ENCODE measurements around the gene EFCAB6.

Gene EFCAB6

DNA sequence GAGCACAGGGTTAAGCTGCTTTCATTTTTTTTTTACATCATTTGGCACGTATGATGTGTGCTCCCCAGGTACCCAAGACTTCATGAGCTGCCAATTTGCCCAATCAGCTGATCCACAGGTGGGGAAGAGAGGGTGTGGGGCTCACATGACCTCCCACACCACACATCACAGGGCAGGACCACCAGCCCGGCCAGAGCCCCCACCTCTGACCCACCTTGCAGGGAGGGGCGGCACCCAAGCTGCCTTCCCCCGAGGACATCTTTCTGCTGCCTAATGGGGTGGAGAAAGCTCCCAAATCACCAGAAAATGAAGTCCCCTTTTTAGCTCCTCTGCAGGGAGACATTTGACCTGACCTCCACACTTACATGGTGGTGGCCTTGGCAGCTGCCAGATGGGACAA, 280.5 kb downstream of the EFCAB6 start:
- no peak for TF ChIP-seq CTCF (IDR thresholded peaks at IDR 0.05; ENCODE audit: insufficient read depth, low read length, missing control alignments)
- no peak for DNase-seq (ENCODE audit: low read depth, low spot score)
- no peak overlapping the region for H3K4me3 ChIP-seq (ENCODE audit: low read depth, low read length)
- POLR2A ChIA-PET = no interaction called here
- CTCF ChIA-PET = no interaction called here

DNA sequence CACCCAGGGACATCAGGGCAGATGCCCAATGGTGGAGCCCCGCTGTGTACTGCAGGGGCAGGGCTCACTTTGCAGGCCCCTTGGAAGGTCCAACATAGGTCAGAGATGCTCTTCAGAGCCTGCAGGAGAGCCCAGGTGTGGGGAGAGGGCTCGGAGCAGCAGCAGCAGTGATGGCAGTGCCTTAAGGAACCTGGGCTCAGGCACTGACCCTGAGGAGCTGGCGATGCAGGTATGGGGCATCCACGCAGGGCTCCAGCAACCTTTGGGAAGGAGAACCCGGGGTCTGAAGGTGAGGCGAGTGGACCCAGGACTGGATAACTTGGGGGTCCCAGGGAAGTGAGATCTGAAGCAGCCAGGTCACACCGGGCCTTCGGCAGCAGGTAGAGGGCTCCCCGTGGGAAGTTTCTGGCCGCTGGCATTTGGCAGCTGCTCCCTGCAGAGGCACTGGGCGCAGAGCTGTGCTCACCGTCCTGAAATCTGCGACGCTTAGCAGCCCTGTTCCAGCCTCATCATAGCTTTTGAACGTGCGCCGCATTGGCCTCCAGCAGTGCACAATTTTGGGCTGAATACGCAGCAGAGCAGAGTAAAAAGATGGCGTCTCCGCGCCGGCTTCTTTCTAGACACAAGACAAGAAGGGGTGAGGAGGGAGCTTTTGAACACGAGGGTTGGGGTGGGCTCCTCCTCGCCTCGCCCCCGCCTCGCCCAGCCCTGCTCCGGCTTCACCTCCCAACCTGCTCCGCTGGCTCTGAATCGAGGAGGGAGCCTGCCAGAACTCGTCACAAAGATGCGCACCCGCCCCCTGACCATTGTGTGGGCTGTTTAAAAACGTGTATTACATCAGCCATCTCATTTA, 281.5 kb downstream of the EFCAB6 start:
- POLR2A ChIA-PET = no interaction called here

GRCh38 chr22:43529934-43530333, 282.2 kb downstream of the EFCAB6 start:
- CTCF ChIA-PET = no interaction called here
- no peak for DNase-seq (ENCODE audit: low read depth, low spot score)
- POLR2A ChIA-PET = no interaction called here
- no peak for TF ChIP-seq CTCF (IDR thresholded peaks at IDR 0.05; ENCODE audit: insufficient read depth, low read length, missing control alignments)
- H3K4me3 ChIP-seq (ENCODE audit: low read depth, low read length) = no peak overlapping the region

More for the DNA sequence above, 281.5 kb downstream of the EFCAB6 start:
- CTCF ChIA-PET = no interaction called here
- H3K4me3 ChIP-seq (ENCODE audit: low read depth, low read length) = no peak overlapping the region
- TF ChIP-seq CTCF (IDR thresholded peaks at IDR 0.05; ENCODE audit: insufficient read depth, low read length, missing control alignments) = no peak
- no peak for DNase-seq (ENCODE audit: low read depth, low spot score)

GRCh38 chr22:43529461-43529860, 282.6 kb downstream of the EFCAB6 start:
- CTCF ChIA-PET = no interaction called here
- TF ChIP-seq CTCF (IDR thresholded peaks at IDR 0.05; ENCODE audit: insufficient read depth, low read length, missing control alignments) = no peak
- POLR2A ChIA-PET = no interaction called here

DNA sequence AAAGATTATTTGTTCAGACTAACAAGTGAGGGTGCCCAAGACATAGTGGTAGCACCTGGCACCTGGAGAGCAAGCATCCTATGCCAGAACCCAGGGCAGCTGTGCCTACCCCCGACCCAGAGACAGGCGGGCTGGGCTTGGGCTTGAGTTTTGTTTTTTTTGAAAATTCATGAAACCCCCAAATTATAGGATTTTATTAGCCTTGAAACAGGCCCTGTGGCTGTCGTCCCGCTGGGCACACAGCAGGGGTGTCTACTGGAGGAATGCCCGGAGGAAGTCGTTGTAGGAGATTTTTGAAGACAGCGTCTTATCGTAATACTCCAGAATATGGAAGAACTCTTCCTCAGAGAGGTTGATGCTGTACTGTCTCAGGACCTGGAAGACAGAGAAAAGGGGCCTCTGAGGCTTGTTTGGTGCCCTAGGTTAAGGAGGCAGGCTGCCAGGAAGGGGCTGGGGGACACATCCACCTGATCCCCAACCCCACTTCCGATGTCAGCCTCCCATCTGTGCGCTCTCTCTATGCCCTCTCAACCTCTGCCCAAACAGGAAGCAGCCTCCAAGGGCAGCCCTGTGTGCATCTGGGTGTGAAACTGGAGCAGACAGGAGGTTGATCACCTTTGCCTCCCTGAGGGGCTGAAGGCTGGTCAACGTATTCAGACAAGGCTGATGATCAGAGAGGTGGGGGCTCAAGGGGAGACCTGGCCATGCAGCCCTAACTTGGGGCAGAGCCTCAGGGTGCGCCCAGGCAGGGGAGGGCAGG, 283.3 kb downstream of the EFCAB6 start:
- no peak for TF ChIP-seq CTCF (IDR thresholded peaks at IDR 0.05; ENCODE audit: insufficient read depth, low read length, missing control alignments)
- H3K4me3 ChIP-seq (ENCODE audit: low read depth, low read length) = no peak overlapping the region
- POLR2A ChIA-PET = no interaction called here
- CTCF ChIA-PET = no interaction called here
- no peak for DNase-seq (ENCODE audit: low read depth, low spot score)

More at GRCh38 chr22:43529461-43529860, 282.6 kb downstream of the EFCAB6 start:
- DNase-seq (ENCODE audit: low read depth, low spot score) = no peak
- no peak overlapping the region for H3K4me3 ChIP-seq (ENCODE audit: low read depth, low read length)

- no peak for DNase-seq (ENCODE audit: low read depth, low spot score)
- no peak overlapping the region for H3K4me3 ChIP-seq (ENCODE audit: low read depth, low read length)
- CTCF ChIA-PET = no interaction called here
- POLR2A ChIA-PET = no interaction called here
- no peak for TF ChIP-seq CTCF (IDR thresholded peaks at IDR 0.05; ENCODE audit: insufficient read depth, low read length, missing control alignments)
These were observed 285.2 kb downstream of the EFCAB6 start for GRCh38 chr22:43526946-43527345.

All from AG04449 (cell line).